CD4-positive, alpha-beta T cell treated with Interleukin-10 for 1 hour (primary cell): ENCODE measurements around the gene ZSCAN2.
A peak's percentile ranks its signal among the peaks of the same experiment; 100 is the strongest.
"Not testable (repeated sequence)": the region's sequence is repeated elsewhere in the genome, so short reads cannot be mapped to it uniquely, and the experiment has no call there.

Experiments
- DNase-seq: peaks from one replicate; pipeline ENCODE4 v3.0.0-alpha.2; 2020

Gene ZSCAN2

GRCh38 chr15:84599906-84600305 is 903 bp upstream of the ZSCAN2 start:
- no peak for DNase-seq

GRCh38 chr15:84600331-84600686 is 500 bp upstream of the ZSCAN2 start:
- peak; percentile 74 for DNase-seq

DNA sequence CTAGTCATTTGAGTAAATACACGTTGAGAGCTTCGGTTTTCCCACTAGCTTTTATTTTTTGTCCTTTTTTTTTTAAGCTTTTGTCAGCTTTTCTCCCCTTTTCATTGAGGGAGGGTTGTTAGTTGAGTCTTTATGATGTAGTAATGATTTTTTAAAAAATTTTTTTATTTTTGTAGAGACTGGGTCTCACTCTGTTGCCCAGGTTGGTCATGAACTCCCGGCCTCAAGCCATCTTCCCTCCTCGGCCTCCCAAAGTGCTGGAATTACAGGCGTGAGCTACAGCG is 688 bp downstream of the ZSCAN2 start:
- no peak for DNase-seq

- no peak for DNase-seq
Observed at GRCh38 chr15:84603630-84604379, 3.0 kb downstream of the ZSCAN2 start.

- DNase-seq: peak; percentile 31
Observed at GRCh38 chr15:84604826-84605553, 4.2 kb downstream of the ZSCAN2 start.

- no peak for DNase-seq
Observed at GRCh38 chr15:84605554-84605882, 4.7 kb downstream of the ZSCAN2 start.

DNA sequence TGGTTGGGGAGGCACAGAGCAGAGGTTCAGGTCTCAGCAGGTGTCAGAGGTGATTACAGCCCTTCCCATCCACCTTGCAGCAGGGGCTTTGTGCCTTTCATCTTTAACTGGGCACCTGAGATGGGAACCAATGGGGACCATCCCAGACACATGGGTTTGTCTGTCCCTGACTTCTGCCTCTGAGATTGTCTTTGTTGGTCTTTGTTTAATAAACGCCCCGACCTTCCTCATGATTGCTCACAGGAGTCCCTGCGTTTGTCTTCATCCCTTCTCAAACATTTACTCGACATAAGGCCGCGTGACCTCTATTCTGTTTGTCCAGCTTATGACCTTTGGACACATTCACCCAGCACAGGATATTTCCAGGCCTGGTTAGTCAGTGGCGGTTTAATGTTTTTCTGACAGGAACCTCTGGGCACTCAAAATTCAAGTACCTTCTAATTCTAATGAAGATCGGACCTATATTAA is 5.9 kb downstream of the ZSCAN2 start:
- no peak for DNase-seq

- DNase-seq: no peak
Observed at GRCh38 chr15:84608707-84609284, 8.0 kb downstream of the ZSCAN2 start.

DNA sequence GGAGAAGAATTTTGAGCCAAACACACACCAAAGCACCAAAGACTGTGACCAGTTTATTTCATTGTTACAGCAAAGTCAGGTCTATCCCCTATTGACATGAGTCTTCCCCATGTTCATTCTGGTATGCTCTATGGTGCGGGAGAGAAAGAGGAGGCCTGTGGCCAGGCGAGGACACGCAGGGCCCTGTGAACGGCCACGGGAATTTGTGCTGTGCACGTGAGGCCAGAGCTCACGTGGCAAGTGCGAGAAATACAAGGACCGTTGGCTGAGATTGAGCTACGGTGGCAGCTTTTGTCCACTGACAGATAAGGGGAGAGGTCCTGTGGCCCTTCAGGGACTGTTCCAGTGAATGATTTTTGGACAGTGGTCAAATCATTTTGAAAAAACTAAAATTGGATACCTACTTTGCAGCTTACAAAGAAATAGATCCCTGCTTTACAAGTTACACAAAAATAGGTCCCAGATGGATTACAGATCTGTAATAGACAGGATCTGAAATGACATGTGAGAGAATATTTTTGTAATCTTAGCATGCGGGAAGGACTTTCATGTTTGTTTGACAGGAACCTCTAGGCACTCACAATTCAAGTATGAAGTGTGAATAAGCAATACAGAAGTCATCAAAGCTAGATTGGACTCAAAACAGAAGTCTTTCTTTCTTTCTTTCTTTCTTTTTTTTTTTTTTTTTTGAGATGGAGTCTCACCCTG is 9.2 kb downstream of the ZSCAN2 start:
- no peak for DNase-seq

DNA sequence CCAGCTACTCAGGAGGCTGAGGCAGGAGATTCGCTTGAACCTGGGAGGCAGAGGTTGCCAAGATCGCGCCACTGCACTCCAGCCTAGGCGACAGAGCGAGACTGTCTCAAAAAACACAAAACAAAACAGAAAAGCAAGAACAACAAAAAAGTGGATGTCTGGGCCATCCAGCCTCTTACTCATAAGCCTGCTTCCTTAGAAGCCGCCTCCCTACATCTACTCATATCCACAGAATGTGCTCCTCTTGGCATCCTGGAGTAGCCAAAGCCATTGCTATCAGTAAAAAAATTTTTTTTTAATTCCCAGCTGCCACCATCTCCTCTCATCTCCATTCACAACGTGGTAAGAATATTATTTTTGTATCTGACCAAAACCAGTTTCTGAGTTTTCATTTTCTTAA is 10.8 kb downstream of the ZSCAN2 start:
- DNase-seq: no peak

DNA sequence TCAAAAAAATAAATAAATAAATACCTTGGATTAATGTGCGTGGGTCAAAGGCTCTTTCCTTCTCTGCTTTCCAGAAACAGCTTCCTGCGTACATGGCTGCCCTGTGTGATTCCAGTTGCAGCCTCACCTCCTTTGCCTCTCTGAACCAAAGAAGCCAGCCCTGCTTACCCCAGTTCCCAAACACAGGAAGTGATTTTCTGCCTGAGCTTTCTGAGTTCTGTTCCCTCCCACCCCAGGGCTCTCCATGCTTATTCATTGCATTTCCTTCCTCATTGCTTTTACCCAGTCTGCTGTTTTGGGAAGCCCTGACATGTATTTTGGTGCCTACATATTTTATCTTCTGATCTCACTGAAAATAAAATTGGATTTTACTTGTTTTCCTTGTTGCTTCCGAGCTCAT is 15.4 kb downstream of the ZSCAN2 start:
- no peak for DNase-seq

GRCh38 chr15:84620626-84621025 is 19.8 kb downstream of the ZSCAN2 start:
- no peak for DNase-seq

- DNase-seq: no peak
Observed at GRCh38 chr15:84621358-84621979, 20.7 kb downstream of the ZSCAN2 start.

- DNase-seq: no peak
Observed at GRCh38 chr15:84624359-84624758, 23.6 kb downstream of the ZSCAN2 start.

DNA sequence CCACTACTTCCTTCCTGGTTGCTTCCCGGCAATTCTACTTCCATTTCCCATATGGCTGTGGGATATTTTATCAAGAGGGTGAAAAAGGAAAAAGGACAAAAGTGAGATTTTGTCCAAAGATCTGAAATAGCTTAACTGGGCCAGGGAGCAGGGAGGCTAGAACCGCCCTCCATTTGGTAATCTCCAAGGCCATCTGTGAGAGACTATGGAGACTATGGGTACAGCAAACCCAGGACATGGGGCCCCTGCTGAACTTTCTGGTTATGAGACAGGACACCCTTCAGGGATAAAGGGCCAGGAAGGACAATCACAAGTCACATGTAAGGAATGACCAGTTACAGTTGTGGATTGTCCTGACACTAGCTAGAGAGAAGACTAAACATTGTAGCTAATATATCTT is 24.3 kb downstream of the ZSCAN2 start:
- no peak for DNase-seq

- DNase-seq: no peak
Observed at GRCh38 chr15:84629033-84629432, 28.2 kb downstream of the ZSCAN2 start.

DNA sequence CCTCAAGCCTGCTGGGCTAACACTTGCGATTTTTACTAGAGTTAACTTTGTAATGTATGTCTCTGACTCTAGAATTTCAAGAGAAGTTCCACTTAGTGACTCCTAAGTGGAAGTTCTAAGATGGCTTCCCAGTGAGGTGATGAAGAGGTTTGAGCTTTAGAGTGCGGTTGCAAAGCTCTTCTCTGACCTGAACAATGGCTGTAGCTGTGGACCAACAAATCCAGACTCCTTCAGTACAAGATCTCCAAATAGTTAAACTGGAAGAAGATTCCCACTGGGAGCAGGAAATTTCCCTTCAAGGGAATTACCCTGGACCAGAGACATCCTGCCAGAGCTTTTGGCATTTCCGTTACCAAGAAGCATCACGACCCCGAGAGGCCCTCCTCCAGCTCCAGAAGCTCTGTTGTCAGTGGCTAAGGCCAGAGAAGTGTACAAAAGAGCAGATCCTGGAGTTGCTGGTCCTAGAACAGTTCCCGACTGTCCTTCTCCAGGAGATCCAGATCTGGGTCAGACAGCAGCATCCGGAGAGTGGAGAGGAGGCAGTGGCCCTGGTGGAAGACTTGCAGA is 31.0 kb downstream of the ZSCAN2 start:
- DNase-seq: peak; percentile 14

DNA sequence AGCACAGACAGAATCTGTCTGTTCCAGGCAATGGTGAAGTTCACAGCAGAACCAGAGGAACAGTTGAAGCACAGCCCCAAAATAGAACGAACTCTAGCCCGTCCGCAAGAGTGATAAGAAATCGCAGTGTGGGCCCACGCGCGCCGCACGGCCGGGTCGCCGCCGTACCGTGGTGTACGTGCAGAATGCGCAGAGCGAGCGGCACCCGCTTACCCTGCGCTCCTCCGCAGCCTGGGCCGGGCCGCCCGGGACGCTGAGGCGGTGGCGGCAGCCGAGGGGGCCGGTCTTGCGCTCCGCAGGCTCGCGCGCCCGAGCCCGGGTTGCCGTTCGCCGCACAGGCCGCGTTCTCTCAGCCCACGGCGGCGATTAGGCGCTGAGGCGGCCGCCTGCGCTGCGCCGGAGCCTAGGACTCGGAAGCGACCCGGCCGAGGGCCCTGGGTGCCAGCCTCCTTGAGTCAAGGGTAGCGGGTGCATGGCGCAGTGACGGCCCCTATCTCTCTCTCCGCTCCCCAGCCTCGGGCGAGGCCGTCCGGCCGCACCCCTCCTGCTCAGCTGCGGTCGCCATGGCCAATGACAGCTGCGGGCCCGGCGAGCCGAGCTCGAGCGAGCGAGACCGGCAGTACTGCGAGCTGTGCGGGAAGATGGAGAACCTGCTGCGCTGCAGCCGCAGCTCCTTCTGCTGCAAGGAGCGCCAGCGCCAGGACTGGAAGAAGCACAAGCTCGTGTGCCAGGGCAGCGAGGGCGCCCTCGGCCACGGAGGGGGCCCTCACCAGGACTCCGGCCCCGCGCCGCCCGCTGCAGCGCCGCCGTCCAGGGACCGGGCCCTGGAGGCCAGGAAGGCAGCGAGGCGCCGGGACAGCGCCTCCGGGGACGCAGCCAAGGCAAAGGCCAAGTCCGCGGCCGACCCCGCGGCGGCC is 32.8 kb downstream of the ZSCAN2 start:
- DNase-seq: peak; percentile 65

- DNase-seq: no peak
Observed at GRCh38 chr15:84634228-84634837, 33.5 kb downstream of the ZSCAN2 start.

- no peak for DNase-seq
Observed at GRCh38 chr15:84638103-84638502, 37.3 kb downstream of the ZSCAN2 start.

DNA sequence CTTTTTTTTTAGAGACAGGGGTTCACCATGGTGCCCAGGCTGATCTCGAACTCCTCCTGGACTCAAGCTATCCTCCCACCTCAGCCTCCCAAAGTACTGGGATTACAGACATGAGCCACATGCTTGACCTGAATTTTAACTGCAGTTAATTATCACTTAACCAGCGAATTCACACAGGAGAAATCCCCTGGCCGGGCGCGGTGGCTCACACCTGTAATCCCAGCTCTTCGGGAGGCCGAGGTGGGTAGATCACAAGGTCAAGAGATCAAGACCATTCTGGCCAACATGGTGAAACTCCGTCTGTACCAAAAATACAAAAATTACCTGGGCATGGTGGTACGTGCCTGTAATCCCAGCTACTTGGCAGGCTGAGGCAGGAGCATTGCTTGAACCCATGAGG is 41.1 kb downstream of the ZSCAN2 start:
- not testable (repeated sequence) for DNase-seq
